Fibroblast of lung (primary cell): ENCODE measurements around the gene CDYL. TPM values are rescaled to one million over a fixed set of nuclear protein-coding genes. Genes with fewer than 3 reads are reported as not detected.

ENCODE experiments used
- DNase-seq, 2 donors: peaks; one replicate each; pipeline versions ENCODE4 v3.0.0 to v3.0.0-alpha.2; 2010; ENCODE audit warnings: low read depth in 2 of 2
- H2AFZ ChIP-seq: 2 replicates; pipeline ENCODE4 v1.5.1; 2012; ENCODE audit warnings: low read length, control low read depth, inconsistent platforms
- H3K27ac ChIP-seq: 2 replicates; pipeline ENCODE4 v1.5.1; 2011; ENCODE audit warnings: low read length, control low read depth; ENCODE audit not compliant: insufficient read depth
- H3K27me3 ChIP-seq: 2 replicates; pipeline ENCODE4 v1.5.1; 2011; ENCODE audit warnings: mild to moderate bottlenecking, low read length; ENCODE audit not compliant: control insufficient read depth, insufficient read depth
- H3K36me3 ChIP-seq: 2 replicates; pipeline ENCODE4 v1.5.1; 2011; ENCODE audit warnings: low read length; ENCODE audit not compliant: control insufficient read depth, insufficient read depth
- H3K4me1 ChIP-seq: 2 replicates; pipeline ENCODE4 v1.5.1; 2011; ENCODE audit warnings: low read length; ENCODE audit not compliant: control insufficient read depth, insufficient read depth; ENCODE audit errors: extremely low read depth
- H3K4me2 ChIP-seq: 2 replicates; pipeline ENCODE4 v1.5.1; 2011; ENCODE audit warnings: low read length, control low read depth; ENCODE audit not compliant: insufficient read depth; ENCODE audit errors: extremely low read depth
- H3K4me3 ChIP-seq, 4 experiments: fragments of 200-600 bp in 1 of 4; sonication (generic) in 1 of 4; replicated peaks in 1 of 4; 2 replicates each; pipeline ENCODE4 v1.5.1; 2011 to 2016; ENCODE audit warnings: low read length in 4 of 4, low read depth in 3 of 4, mild to moderate bottlenecking in 3 of 4, control low read depth in 2 of 4, inconsistent platforms in 1 of 4, mixed read lengths in 1 of 4; ENCODE audit not compliant: insufficient read depth in 1 of 4; ENCODE audit errors: control extremely low read depth in 1 of 4
- H3K79me2 ChIP-seq: 2 replicates; pipeline ENCODE4 v1.5.1; 2012; ENCODE audit warnings: mild to moderate bottlenecking, low read length, inconsistent platforms; ENCODE audit not compliant: control insufficient read depth, insufficient read depth
- H3K9ac ChIP-seq: 2 replicates; pipeline ENCODE4 v1.5.1; 2011; ENCODE audit warnings: mild to moderate bottlenecking, low read length, control low read depth; ENCODE audit not compliant: insufficient read depth
- H3K9me3 ChIP-seq: 2 replicates; pipeline ENCODE4 v1.5.1; 2012; ENCODE audit warnings: low read depth, low read length; ENCODE audit not compliant: control insufficient read depth, insufficient read depth
- H4K20me1 ChIP-seq: 2 replicates; pipeline ENCODE4 v1.5.1; 2011; ENCODE audit warnings: low read length; ENCODE audit not compliant: control insufficient read depth, insufficient read depth; ENCODE audit errors: extremely low read depth
- CTCF ChIP-seq, 2 donors: IDR thresholded peaks in 1 of 2; conservative IDR thresholded peaks in 1 of 2; 1 replicate in 1 of 2; 2 replicates in 1 of 2; pipeline ENCODE4 v1.5.1; 2011 to 2012; ENCODE audit warnings: low read length in 2 of 2, control low read depth in 1 of 2, inconsistent platforms in 1 of 2, low read depth in 1 of 2, mild to moderate bottlenecking in 1 of 2
- EZH2 ChIP-seq: IDR thresholded peaks from 2 replicates; pipeline ENCODE4 v1.5.1; 2012; ENCODE audit warnings: low read length, control low read depth, mild to moderate bottlenecking; ENCODE audit errors: missing control alignments
- polyA plus RNA-seq, 2 donors: library from polyadenylated mRNA; depleted of rRNA in 1 of 2; stranded (reverse) in 1 of 2; unstranded in 1 of 2; fragments of >200 nt; gene quantifications; 2 replicates each; pipeline ENCODE4 v1.2.1, GENCODE V29; 2011 to 2012; ENCODE audit warnings: missing spikeins in 1 of 2
- total RNA-seq: library from RNA; depleted of rRNA; stranded (reverse); fragments of >200 nt; gene quantifications from 2 replicates; pipeline ENCODE4 v1.2.1, GENCODE V29; 2014

Gene CDYL
- total and polyA plus RNA-seq, 2 donors (not counting 1 experiment from before 2014, with no cell fraction given): 20.6 to 24.9 TPM

GRCh38 chr6:4943716-4944115 is 167.5 kb downstream of the CDYL start:
- Histone ChIP-seq H4K20me1 (no peaks in the 10 kb centered on the region), H3K4me3 (no peak overlapping the region), H3K4me1 (peaks cover 21% of the 10 kb centered on the region), H3K79me2 (no peaks in the 10 kb centered on the region), H3K27me3 (no peaks in the 10 kb centered on the region), H2AFZ (no peak overlapping the region), H3K4me2 (no peak overlapping the region), H3K27ac (no peak overlapping the region), H3K36me3 (peaks cover 6% of the 10 kb centered on the region), H3K9ac (no peak overlapping the region), H3K9me3 (no peaks in the 10 kb centered on the region)
- no peak for DNase-seq
- no peak for TF ChIP-seq EZH2
- TF ChIP-seq CTCF (conservative IDR thresholded peaks at IDR 0.05 in 1 of 2, IDR thresholded peaks at IDR 0.05 in 1 of 2; ENCODE audit: low read depth in 1 of 2, low read length in 2 of 2): no peak

- no peak overlapping the region for H3K27ac ChIP-seq
- no peaks in the 10 kb centered on the region for H3K27me3 ChIP-seq
- no peaks in the 10 kb centered on the region for H3K79me2 ChIP-seq
- no peak overlapping the region for H3K9ac ChIP-seq
- no peak overlapping the region for H3K4me3 ChIP-seq
- DNase-seq: no peak
- H3K4me2 ChIP-seq: no peak overlapping the region
- H3K36me3 ChIP-seq: peaks cover 6% of the 10 kb centered on the region
- no peaks in the 10 kb centered on the region for H4K20me1 ChIP-seq
- H3K9me3 ChIP-seq: no peaks in the 10 kb centered on the region
- H3K4me1 ChIP-seq: peaks cover 21% of the 10 kb centered on the region
- TF ChIP-seq EZH2 (no peak), CTCF (conservative IDR thresholded peaks at IDR 0.05 in 1 of 2, IDR thresholded peaks at IDR 0.05 in 1 of 2; ENCODE audit: low read depth in 1 of 2, low read length in 2 of 2) (no peak)
- H2AFZ ChIP-seq: no peak overlapping the region
These were observed 168.1 kb downstream of the CDYL start for GRCh38 chr6:4944325-4944724.

GRCh38 chr6:4946521-4946920 is 170.3 kb downstream of the CDYL start:
- H3K9ac ChIP-seq: no peak overlapping the region
- peaks cover 14% of the 10 kb centered on the region for H3K4me1 ChIP-seq
- peaks cover 6% of the 10 kb centered on the region for H3K36me3 ChIP-seq
- no peaks in the 10 kb centered on the region for H3K79me2 ChIP-seq
- TF ChIP-seq EZH2 (no peak), CTCF (conservative IDR thresholded peaks at IDR 0.05 in 1 of 2, IDR thresholded peaks at IDR 0.05 in 1 of 2; ENCODE audit: low read depth in 1 of 2, low read length in 2 of 2) (no peak)
- H2AFZ ChIP-seq: no peak overlapping the region
- no peak for DNase-seq
- no peaks in the 10 kb centered on the region for H3K27me3 ChIP-seq
- no peak overlapping the region for H3K4me2 ChIP-seq
- H3K9me3 ChIP-seq: no peaks in the 10 kb centered on the region
- no peak overlapping the region for H3K4me3 ChIP-seq
- no peaks in the 10 kb centered on the region for H4K20me1 ChIP-seq
- no peak overlapping the region for H3K27ac ChIP-seq
